SW480 (cell line): ENCODE data around the gene CYSTM1.
A peak's percentile ranks its signal among the peaks of the same experiment; 100 is the strongest.

Source experiments
- DNase-seq: peaks from one replicate; pipeline ENCODE4 v3.0.0-alpha.2; 2016; ENCODE audit warnings: low spot score

The CYSTM1 gene, protein sequence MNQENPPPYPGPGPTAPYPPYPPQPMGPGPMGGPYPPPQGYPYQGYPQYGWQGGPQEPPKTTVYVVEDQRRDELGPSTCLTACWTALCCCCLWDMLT

DNA sequence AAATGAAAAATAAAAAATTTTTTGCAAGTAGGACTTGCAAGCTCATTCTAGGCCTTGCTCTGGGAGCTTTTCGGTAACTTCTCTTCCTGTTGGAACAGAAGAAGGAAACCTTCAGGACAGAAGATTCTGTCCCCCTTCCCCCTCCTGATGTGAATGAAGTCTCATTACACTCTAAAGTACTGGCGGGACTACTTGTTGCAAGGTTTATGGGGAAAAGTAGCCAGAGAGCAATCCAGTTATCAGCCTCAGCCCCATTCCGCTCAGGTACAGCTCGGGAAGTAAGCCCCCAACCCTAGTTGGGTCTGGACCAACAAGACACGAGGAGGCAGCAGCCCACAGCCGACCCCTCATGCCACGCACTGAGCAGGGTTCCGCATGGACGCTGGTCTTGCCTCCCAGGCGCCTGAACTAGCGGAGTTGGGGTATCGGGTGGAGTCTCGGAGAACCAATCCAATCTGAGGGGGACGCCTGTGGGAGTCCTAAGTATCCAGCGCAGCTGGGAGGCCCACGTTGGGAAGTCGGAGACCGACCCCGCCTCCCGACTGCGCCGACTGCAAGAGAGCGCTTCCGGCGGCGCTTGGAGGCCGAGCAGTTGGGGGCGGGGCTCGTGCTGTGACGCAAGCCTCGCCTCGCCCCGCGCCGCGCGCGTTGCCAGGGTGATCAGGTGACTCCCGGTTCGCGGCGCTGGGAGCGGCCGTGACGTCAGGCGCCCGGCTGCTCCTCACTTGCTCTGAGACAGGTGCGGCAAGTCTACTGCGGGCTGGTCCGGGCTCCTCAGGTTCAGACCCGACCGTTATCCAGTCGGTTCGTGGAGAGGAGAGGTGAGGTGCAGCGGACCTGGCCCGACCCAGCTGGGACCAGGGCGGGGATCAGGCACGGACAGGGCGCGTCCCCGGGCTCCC lies at the start of gene CYSTM1:
TSS of gene CYSTM1 (plus strand) at position 724 of the 902 bp plus-strand sequence. CDS start 19,278 bp downstream, outside the sequence.
- peak; percentile 97 for DNase-seq

- no peak for DNase-seq
Measured at GRCh38 chr5:140125637-140126036, 49.4 kb upstream of the CYSTM1 start, which contains the start of gene IGIP. TSS of gene IGIP (plus strand) at chr5:140125937. CDS start at chr5:140128477, 2,540 bp downstream.

- no peak for DNase-seq
Measured at GRCh38 chr5:140126315-140127012, 48.5 kb upstream of the CYSTM1 start.

DNA sequence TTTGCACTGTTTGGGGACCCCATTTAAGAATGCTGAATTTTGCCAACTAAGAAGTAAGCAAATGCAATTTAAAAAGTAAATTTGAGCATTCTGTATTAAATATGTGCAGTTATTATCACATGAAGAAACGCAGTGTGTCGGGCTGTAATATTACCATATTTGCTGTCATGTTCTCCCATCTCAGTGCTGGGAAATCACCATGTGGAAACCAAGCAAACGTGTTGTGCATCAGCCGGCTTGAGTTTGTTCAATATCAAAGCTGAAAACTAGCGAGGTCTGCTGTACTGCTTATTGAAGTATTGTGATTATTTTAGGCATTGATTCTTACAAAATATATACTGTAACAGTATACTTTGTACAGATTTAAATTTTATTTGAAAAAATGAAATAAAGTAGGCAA lies 46.6 kb upstream of the CYSTM1 start:
- DNase-seq: no peak

DNA sequence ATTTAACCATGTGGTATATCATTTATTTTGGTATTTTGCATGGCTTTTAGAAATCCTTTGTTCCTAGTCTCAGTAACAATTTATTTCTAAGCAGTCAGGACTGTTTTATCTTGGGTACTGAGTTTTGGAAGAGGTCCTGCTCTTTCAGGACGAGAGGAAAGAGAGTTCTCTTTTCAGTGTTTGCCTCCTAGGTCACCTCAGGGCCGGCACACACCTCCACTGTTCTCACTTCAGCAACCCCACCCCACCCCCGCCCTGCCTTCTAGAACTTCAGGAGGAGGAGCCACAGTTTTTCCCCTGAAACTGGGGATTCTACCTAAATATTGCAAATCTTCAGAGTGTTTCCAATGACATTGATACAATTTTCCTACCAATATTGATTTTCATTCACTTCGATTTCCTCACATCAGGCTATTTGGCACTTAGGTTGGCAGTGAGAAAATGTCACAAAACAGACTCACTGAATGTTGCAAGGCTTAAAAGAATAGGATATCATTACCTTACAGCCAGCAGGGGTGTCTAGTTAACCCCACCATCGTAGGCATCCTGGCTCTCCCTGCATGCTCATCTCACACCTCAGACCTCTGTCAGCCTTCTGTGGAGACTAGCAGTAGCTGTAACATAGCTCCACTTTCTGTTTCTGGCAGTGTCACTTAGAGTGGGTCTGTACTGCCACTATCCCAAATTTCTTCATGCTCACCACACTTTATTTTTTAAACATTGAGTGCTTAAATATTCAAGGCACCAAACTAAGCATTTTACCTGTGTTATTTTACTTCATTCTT lies 43.8 kb upstream of the CYSTM1 start:
- DNase-seq: peak; percentile 37

- DNase-seq: peak; percentile 86
Measured at GRCh38 chr5:140131967-140132409, 43.0 kb upstream of the CYSTM1 start.

DNA sequence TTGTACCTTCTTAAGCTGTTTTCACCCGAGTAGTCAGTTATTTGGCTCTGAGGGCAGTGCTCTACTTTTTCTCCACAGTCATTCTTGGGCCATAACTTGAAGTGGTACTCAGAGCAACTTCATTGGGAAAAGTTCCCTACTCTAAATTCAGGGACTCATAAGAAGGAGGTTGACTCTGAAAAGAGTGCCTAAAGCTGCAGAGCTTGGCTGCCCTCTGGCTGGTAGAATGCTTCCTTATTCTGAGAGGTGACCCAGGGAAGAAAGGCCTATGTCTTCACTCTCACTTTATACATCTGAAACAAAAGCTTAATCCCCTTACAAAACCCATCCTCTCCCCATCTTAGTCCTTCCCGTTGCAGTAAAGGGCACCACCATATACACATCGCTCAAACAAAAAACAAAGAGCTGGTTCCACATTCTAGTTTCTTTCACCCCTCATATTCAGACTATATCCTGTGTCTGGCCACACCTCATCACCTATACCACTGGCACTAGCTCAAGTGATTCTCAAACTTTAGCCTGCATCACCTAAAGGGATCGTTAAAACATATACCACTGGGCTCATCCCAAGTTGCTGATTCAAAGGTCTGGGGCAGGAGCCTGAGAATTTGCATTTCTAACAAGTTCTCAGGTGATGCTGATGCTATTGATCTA lies 41.3 kb upstream of the CYSTM1 start:
- no peak for DNase-seq

- no peak for DNase-seq
Measured at GRCh38 chr5:140134277-140134935, 40.6 kb upstream of the CYSTM1 start.

- no peak for DNase-seq
Measured at GRCh38 chr5:140135127-140135526, 39.9 kb upstream of the CYSTM1 start.

GRCh38 chr5:140136624-140137023 lies 38.4 kb upstream of the CYSTM1 start:
- DNase-seq: no peak

GRCh38 chr5:140140435-140140834 lies 34.6 kb upstream of the CYSTM1 start:
- DNase-seq: no peak

DNA sequence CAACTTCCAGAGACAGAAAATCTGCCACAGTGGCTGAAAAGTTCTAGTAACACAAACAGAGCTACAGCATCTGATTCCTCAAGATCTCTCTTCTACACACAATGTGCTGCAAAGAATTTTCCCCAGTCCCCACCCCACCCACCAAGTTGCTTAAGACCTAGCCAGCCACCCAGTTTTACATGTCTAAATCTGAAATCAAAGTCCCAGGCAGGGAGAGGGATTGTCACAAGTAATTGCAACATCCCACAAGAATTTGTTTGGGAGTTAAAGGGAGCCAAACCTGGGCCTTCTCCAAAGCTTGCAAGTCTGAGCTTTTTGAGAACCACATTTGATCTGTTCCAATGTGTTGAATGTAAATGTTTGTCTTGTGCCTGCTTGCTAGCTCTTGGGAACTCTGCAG lies 33.7 kb upstream of the CYSTM1 start:
- no peak for DNase-seq

DNA sequence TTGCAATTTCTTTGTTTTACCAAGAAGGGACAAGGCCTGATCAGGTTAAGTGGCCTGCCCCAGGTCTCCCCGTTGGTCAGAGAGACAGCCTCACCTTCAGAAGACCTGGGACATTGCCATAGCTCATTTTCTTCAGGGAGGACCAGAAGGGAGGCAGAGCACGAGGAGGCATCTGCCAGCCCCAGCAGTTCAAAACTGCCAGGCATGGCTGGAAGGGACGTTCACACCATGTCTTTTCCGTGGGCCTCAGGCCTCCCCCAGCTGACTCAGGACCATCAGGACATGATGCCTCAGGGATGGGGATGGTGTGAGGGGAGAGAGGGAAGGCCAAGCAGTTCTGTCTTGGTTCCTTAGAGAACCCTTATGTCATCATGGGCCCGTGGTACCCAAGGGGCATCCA lies 32.7 kb upstream of the CYSTM1 start:
- DNase-seq: no peak

DNA sequence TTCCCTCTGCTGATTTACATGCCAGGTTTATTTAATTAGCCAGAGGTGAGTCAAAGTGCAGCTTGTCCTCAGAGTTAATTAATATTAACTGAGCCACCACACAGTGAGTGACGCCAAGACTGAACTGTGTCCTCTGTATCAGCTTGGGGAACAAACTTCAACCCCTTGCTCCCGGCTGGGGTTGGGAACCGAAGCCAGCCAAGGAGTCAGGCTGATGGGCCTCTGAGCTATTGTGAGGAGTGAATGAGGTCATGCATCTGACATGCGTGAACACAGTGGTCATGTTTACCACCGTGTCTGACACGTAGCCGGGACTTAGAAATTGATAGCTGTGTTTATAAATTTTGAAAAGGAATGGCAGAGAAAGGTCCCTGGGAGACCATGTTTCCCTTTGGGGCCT lies 32.1 kb upstream of the CYSTM1 start:
- no peak for DNase-seq

GRCh38 chr5:140143521-140144258 lies 31.3 kb upstream of the CYSTM1 start:
- DNase-seq: no peak

GRCh38 chr5:140145256-140145655 lies 29.7 kb upstream of the CYSTM1 start:
- DNase-seq: no peak

- DNase-seq: peak; percentile 37
Measured at GRCh38 chr5:140145818-140146522, 29.0 kb upstream of the CYSTM1 start.

DNA sequence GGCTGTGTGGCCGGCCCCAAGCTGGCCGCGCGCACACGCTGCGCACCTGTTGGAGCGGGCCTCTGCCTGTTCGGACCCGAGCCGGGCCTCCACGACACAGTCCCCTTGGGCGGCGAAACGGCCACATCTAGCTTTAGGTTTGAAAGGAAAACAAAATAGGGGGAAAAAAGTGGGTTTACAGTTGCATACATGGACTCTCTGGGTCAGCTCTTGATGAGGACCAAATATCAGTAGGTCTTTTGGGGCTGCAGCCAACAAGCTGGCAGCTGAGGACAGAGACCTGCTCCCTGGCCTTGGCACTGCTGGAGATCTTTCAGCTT lies 28.5 kb upstream of the CYSTM1 start:
- no peak for DNase-seq

DNA sequence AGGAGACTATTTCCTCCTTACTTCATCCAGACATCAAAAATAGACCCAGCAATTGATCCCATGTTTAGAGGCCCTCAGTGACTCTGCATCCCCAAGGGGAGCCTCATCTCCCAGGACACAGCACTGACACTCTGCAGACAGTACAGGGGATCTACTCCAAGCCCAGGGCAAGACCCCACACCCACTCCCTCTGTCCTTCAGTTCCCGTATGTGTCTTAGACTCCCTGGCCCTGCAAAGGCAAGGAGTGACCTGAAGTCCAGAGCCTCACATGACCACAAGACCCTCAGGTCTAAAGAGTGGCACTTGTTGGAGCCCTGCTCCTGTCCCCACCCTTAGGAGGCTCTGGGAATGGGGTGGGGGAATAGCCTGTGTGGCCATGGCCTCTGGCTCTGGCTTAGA lies 27.5 kb upstream of the CYSTM1 start:
- DNase-seq: no peak

DNA sequence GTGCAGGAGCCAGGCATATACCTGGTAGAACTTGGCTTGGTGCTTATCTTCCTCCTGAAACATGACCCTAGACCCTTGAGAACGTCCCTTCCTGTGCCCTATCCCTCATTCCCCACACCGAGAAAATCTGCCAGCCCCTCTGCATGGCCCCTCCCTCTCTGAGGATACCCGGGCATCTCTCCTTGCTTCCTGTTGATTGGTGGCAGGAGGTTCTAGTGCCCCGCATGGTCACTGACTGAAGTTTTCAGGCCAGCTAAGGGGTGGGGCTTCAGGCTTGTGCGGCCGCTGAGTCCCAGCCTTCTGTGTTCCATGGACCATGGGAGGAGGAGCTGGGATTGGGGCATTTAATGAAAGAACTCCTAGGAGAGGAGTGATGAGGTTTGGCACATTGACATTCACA lies 26.5 kb upstream of the CYSTM1 start:
- DNase-seq: no peak
